GM21529 (cell line): Measurements from ENCODE around the gene CSMD2.

Source experiments
- ATAC-seq: cut with Tn5 transposase; IDR thresholded peaks from one replicate; pipeline ENCODE4 v1.9.1; 2021; ENCODE audit not compliant: unreplicated experiment

CSMD2 gene

DNA sequence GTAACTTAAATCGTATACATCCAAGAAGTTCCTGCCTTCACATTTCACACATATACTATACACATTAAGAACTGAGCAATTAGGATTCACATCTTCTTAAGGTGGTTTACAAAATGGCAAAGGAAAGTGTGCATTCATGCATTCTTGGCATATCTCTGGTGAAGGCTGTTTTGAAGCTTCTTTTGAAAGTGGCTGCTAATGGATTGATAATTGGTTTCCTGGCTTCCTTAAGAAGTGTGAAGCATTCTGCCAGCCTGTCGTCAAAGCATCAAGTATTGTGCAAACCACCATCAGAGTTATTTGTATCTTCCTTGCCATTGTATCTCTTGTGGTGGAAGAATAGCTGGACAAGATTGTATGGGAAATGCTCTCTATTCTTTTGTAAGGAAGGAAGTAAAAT is 396.2 kb downstream of the CSMD2 start:
- no peak for ATAC-seq

DNA sequence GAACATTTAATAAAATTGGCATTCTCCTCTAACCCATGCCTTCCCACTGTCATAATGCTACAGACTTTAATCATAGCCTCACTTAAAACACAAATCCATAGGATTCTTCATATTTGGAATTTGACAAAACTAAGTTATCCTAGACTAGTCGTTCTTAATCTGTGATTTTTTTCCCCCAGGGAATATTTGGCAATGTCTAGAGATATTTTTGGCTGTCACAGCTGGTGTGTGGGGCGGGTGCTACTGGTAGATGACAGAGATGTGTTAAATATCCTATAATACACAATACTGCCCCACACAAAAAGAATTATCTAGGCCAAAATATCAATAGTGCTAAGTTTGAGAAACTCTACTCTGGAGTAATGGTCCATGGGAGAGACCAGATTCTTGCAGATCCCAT is 396.9 kb downstream of the CSMD2 start:
- no peak for ATAC-seq

DNA sequence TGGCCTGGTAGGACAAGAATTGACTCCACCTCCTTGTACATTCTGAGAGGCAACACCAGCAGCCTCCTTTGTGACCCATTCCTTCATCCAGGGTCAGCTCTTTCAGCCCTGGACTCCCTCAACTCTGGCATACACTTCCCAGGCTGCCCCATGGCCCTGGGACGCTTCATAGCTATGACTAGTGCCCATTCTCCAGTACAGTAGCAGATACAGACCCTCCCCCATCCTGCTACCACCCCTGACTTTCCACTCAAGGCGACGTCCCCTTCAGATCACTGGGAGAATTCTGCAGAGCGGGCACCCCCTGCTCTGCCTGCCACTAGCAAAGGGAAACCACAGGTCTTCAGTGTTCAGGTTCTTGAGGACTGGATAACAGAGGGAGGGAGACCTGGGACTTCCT is 400.9 kb downstream of the CSMD2 start:
- ATAC-seq: no peak

DNA sequence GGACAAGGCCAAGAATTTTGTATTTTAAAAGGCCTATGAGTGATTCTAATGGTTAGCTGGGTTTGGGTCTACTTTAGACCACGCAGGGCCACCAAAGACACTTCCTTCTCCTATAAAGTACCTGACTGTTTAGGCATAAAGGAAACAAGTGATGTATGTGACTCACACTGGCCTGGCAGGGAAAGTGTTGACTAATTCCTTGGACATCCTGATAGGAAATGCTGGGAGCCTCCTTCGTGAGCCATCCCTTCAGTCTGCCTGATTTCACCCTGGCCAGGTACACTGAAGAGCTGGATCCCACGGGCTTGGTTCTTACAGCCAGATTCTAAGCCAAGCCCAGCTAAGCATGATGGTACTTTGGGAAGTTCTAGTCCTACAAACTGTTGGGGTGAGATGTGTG is 401.6 kb downstream of the CSMD2 start:
- ATAC-seq: no peak

DNA sequence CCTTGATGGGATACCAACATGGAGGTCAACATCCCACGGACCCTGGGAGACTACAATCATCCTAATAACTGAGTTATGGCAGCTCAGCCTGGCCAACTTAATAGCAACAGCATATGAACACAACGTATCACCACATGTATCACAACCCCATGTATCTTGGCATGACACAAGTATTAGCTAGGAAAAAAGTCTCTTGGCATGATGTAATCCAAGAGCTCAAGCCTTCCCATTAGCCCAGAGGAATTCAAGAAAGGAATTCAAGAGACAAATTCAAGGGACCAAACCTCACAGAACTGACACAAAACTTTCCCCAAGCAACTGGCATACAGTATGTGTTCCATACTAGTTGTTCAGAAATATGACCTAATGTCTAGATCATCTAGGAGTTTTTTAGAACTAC is 402.1 kb downstream of the CSMD2 start:
- no peak for ATAC-seq

DNA sequence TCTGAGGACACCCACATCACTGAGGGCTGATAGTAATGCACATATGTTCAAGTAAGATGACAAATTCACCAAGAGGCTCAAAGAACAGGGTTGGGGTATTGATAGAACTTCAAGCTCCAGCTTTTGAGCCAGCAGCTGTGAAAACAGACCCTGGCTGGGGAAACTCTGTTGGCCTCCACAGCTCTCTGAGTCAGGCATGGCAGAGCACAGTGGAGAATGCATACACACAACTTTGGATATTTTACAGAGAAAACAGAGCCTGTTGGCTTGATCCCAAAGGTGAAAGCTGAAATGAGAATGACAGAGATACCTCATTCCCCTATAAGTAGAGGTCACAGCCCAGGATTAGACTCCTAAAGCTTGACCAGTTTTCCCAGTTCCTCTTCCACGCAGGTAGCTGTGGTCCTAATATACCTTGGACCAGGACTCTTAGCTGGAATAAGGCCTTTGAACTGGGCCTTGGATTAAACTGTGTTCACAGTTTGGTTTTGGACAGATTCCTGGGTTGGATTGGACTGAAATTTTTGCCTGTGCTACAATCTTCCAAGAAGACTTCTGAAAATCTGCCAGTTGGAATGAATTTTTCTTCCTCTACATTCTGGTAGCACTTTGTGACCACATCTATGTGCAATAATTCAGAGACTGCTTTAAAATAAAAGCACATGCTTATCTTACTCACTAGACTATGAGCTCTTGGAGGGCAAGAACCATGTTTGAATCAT is 402.8 kb downstream of the CSMD2 start:
- no peak for ATAC-seq

DNA sequence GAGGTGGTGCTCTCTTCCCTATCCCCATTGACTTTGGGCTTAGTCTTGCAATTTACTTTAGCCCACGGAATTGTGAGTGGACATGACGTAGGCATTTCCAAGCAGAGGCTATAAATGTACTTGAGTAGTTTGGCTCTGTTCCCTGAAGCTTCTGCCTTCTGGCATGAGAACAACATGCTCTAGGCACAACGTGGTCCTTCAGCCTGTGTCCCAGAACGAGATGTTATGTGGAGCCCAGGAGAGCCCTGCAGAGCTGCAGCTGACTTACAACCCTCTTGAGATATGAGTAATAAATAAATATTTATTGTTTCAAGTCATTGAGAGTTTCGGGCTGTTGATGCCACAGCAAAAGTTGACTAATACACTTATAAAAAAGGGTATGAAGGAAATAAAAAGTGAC is 406.3 kb downstream of the CSMD2 start:
- ATAC-seq: no peak

DNA sequence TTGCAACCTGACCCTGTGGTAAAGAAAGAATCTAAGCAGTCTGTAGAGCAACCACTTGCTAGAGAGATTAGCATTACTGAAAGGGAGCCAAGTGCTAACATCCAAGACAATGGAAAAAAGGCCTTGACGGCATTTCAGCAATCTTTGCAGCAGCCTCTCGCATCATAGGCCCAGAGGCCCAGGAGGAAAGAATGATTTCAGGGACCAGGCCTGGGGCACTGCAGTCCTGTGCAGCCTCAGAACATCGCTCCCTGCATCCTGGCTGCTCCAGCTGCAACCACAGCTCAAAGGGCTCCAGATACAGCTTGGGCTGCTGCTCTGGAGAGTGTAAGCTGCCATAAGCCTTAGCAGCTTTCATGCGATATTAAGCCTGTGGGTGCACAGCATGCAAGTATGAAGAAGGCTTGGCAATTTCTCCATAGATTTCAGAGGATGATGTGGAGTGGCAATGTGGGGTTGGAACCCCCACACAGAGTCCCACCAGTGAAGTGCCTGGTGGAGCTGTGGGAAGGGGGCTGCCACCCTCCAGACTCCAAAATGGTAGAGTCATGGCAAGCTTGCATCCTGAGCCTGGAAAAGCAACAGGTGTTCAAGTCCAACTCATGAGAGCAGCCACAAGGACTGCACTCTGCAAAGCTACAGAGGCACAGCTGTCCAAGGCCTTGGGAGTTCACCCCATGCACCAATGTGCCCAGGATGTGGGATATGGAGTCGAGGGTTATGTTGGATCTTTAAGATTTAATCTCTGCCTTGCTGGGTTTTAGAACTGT is 411.8 kb downstream of the CSMD2 start:
- no peak for ATAC-seq

DNA sequence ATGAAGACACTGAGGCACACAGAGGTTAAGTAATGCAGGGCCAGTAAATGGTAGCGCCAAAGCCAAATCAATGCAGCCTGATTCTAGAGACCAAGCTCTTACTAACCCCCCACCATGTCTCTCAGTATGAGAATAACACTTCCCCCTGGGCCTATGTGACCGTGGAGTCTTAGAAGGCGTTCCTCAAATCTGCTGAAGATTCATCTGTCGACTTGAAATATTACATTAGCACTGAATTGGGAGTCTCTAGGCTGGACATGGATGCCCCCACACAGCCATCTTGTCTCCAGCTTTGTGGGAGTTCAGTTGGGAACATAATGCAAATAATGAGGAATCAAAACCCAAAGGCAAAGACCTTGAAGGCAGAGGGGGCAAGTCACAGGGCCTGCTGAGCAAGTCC is 419.1 kb downstream of the CSMD2 start:
- ATAC-seq: no peak

DNA sequence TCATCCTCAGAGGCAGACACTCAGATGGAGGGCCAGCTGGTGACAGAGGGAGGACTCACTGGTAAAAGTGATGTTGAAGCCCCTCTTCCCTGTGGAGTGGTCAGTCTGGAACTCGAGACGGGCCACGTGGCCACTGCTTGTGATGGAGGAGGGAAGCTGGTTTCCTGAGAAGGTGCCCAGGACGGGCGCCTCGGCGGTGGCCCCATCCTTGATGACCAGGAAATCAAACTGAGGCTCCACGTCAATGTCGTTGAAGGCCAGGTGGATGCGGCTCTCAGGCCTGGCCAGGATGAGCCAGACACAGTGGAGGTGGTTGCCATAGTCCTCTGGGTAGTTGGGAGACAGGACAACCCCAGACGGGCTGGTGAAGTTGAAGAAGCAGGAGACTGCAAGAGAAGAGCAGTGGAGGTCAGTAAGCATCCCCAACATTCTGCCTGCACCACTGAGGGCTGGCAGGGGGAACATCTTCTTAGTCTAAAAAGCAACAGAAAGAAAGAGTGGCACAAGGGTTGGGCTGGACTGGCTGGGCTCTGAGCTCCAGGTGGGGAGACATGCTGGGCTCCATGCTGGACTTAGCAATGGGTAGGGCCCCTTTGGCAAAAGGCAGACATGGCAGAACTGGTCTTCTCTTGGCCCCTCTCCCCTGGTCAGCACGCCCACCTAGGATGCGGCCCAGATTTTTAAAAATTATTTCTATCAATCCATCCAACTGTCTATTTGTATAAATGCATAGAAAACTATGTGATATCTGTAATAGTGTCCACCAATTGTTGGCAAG is 421.6 kb downstream of the CSMD2 start:
- ATAC-seq: no peak

DNA sequence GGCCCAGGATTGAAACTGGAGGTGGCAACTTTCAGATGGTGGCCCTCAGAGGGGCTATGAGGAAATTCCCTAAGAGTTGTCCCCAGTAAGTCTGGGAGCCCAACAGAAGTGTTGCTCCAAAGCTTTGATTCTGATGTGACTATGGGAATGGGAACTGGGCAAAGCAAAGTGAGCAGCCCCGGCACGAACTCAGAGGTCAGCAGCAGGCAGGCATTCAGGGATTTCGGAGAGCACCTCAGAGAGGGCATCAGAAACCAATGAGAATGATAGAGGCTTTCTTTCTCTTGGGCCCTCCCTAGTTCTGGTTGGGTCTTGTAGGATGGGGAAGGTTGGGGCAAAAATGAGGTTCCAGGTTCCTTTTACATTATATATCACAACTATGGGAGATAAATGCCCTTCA is 422.4 kb downstream of the CSMD2 start:
- ATAC-seq: no peak

DNA sequence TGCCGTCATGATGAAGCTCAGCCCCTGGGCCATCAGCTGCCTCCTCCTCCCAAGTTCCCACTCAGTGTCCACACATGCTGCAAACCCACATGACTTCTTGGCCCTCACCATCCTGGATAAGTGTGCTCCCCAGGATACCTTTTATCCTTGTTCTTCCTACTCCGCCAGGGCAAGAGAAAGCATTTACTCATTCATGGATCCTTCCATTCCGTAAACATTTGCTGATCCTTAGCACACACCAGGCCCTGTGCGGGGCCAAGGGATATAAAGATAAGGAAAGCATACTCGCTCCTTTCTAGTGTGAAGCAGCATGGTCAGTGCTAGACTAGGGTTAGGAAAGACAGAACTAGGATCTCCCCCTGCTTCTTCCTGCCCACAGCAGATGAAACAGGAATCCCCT is 423.3 kb downstream of the CSMD2 start:
- no peak for ATAC-seq

DNA sequence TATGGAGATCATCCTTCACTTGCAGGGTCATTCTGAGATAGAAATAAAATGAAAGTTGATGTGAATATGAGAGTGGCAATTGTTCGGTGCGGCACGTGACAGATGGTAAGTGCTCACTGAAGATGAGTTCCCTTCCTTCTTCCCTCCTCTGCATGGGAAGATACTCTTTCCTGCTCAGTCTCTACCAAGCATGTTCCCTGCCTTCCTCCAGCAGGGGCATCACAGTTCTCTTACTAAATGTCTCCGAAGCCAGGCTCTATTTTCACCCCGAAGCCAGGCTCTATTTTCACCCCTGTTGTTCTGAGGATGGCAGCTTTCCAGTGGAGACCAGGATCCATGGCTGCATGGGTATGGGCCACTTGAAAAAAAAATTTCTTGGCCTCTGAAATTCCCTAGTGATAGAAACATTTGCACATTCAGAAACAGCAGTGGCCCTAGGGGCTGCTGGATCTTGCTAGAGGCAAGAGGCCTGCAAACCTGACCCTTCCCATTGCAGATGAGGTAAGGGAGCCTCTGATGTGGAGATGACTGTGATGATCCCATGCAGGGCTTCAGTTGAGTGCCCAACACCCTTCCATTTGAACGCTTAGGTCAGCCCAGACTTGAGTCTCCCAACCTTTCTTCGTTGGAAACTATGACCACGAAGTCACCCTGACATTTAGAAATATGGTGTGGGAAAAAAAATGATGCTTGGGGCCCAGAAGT is 424.8 kb downstream of the CSMD2 start:
- ATAC-seq: no peak

DNA sequence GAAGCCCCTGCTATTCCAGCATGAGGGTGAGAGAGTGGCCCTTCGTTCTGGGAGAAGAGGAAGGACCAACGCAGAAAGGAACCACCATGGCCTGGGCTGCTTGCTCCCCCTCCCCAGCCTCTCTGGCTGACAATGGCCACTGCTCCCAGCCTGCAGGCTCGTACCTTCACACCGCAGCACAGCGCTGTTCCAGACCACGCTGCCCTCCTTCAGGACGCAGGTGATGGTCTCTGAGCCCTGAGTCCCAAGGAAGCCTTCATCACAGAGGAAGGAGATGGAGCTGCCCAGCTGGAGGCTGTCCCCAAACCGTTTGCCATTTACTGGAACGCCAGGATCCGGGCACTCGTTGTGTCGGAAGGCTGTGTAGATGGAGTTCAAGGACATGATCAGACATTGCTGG is 426.1 kb downstream of the CSMD2 start:
- no peak for ATAC-seq

DNA sequence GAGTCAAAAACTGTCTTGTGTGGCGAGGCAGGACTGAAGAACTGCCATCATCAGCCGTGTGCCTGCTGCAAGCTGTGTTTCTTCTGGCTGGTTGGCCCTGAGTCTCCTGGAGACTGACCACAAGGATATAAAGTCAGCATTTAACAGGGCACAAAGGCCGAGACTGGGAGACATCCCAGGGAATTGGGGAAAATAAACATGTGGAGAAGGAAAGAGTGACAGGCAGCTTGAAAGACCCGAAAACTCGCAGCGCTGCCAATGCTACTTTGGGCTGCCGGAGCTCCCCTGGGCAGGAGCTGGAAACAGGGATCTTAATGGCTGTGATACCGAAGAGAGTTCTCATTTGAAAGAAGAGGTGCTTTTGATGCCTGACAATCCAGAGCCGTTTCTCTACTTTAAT is 426.5 kb downstream of the CSMD2 start:
- no peak for ATAC-seq

DNA sequence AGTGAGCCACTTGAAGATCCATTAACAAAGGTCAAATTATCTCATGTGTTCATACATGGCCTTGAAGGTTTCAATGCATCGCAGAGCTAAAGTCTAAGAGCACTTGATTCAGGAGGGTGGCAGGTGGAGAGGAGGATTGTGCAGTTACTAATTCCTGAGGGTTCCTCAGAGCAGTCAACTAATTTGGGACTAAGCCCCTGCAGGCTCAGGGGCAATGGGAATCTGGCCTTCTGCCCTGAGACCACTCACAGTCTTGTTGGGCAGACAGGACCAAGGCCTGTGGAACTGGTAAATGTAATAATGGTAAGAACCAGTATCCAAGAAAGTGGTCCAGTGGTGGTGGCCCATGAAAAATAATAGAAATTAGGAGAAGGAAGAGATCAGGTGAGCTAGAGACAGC is 428.5 kb downstream of the CSMD2 start:
- no peak for ATAC-seq

DNA sequence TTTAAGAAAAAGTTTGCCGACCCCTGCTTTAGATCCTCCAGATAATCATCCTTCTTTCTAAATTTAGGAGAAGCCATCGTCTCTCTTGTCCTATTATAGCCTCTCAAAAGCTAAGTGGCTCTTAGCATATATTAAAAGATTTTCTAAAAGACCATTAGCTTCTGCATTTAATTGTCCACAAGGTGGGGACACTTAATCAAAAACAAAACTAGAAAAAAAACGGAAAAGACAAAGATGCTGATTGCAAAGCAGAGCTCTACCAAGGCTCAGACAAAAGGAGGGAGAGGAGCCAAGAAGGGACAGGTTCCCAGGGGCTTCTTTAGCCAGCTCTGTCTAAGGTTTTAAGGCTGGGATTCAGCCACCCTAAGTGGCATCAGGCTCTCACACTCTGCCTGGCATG is 429.4 kb downstream of the CSMD2 start:
- ATAC-seq: no peak

DNA sequence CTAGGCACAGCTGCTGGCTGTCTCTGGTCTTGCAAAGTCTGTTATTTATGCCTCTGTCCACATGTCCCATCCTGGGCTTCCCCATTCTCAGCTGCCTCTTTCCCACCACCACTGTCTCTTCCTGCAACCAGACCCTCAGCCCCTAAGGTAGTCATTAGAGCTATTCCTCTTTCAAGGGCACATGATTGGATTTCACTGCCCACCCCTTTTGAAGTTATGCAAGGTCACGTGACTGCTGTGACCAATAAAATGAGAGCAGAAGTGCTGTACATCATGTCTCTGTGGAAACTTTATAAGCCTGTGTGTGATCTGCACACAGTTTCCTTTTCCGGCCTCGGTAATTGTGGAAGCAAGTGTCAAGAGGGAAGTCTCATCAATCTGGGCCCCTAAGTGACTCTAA is 437.7 kb downstream of the CSMD2 start:
- ATAC-seq: no peak

DNA sequence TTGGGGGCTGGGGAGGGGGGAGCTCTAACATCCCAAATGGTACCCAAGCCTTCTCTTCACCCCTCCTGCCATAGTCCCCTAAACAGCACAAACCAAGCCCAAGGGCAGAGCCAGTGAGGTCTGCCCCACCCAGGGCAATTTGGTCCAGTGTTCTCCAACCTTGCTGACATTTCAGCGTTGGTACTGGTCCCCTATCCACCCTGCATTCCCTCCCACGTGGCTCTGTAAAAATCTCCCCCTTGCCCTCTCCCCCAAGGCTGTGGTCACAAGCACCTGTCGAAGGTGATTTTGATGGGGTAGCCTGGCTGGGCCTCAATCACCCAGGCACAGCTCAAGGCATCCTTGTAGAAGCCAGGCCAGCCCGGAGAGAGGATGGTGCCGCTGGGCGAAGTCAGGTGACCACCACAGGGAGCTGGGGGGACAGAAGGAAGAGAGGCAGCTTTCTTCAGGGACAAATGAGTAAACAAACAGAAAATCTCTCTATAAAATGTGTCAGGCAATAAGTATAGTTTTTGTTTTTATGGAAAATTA is 438.7 kb downstream of the CSMD2 start:
- no peak for ATAC-seq

DNA sequence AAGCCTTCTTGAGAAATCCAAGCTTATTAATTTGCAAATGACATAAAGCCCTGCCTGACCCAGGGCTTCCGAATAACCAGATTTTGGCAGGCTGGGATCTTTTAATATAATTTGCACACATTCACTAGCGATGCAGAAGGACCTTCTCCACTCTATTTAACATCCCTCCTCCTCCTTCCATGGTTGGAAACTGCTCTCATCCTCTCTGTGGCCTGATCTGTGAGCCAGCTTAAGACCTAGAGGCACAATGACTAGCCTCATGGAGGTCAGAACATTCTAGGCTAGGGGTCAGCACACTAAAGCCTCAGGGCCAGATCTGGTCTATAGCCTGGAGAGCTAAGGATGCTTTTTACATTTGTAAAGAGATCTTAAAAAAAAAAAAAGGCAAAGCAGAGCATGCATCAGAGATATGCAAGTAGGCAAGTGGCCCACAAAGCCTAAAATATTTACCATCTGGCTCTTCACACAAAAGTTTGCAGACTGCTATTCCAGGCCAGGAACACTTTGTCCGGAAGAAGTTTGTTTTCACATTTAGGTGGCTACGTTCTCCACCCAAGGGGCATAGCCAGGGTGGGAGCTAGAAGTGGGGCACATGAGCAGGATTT is 439.4 kb downstream of the CSMD2 start:
- no peak for ATAC-seq

DNA sequence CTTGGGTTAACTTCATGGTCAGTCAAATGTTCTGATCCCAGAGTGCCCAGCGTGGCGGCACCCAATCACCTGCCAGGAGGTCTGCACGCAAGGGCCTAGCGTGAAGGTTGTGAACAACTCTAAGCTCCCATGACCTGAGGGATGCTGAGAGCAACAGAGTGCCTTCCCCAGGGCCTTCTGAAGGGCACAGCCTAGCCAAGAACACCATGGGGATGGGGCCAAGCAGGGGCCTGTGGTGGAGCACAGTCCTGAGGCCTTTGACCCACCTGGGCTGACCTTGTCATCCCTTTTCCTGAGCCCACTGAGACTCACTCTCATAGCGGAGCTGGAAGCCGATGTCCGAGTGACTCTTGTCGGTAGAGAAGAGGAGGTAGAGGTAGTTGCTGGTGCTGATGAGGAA is 440.0 kb downstream of the CSMD2 start:
- no peak for ATAC-seq
